ENCODE results near the gene RBPMS2.

The RBPMS2 gene

GRCh38 chr15:64717130-64717529, 58.3 kb downstream of the RBPMS2 start:
- DNase-seq = no peak

DNA sequence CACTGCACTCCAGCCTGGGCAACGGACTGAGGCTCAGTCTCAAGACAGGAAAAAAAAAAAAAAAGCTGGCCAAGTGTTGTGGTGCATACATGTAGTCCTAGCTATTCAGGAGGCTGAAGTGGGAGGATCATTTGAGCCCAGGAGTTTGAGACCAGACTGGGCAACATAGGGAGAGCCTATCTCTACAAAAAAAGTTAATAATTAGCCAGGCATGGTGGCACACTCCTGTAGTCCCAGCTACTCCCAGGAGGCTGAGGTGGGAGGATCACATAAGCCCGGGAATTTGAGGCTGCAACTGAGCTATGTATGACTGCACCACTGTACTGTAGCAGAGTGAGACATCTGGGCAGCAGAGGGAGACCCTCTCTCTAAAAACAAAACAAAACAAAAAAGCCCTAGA, 58.9 kb downstream of the RBPMS2 start:
- DNase-seq = no peak

GRCh38 chr15:64713592-64713991, 61.8 kb downstream of the RBPMS2 start:
- DNase-seq = no peak

GRCh38 chr15:64712353-64712752, 63.0 kb downstream of the RBPMS2 start:
- DNase-seq = no peak

DNA sequence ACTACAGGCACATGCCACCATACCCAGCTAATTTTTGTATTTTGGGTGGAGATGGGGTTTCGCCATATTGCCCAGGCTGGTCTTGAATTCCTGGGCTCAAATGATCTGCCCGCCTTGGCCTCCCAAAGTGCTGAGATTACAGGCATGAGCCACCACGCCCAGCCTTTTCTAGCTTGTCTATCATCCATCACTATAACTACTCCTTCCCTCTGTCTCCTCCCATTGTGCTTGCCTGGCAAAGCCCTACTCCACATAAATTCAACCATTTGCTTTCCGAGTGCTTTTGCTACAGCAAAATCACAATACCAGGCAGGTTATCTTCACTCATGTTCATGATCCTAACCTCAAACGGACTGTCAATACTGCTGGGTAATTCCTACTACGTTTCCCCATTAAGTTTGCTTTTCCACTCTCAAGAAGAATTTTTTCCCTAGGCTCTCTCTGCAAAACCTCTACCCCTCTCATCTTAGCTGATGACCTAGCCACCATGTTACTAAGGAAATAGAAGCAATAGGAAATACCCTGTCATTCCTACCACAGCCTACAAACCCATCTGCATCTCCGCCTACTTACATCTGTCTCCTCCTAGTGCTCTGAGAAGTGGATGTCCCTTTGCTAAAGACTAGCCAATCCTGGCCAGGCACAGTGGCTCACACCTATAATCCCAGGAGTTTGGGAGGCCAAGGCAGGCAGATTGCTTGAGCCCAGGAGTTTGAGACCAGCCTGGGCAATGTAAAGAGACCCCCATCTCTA, 64.5 kb downstream of the RBPMS2 start:
- DNase-seq = no peak

DNA sequence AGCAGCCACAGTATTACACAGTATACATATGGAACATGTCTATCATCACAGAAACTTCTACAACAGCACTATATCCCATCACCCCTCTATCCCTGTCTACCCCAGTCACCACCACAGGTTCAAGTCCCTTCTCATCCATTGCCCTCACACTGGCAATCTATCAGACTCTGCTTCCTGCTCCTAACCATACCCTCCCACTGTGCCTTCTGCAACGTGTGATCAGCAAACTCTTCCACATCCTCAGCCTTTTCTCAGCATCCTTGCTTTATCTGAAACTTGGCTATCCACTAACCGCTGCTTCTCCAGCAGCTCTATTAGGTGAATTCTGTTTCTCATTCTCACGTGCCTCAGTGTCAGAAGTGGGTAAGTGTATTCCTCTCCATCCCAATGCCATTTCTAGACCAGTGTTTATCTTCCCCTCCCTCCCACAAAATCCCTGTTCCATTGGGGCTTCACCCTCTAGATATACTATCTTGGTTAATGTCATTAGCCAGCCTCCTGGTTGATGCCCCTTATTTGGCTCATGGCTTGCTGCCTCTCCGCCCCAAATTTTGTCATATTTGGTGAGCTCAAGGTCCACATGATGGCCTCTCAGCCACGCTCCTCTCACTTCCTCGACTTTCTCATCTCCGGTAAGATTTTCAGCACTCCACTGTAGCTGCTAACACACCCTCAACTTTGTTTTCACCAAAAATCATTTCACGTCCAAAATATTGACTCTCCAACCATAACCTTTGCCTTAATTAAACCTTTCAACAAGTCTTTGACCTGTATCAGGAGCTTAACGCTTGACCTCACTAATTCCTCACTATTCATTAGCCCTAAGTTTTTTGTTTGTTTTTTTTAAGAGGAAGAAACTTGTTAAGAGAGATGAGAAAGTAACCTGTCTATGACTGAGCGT, 69.1 kb downstream of the RBPMS2 start:
- no peak for DNase-seq

DNA sequence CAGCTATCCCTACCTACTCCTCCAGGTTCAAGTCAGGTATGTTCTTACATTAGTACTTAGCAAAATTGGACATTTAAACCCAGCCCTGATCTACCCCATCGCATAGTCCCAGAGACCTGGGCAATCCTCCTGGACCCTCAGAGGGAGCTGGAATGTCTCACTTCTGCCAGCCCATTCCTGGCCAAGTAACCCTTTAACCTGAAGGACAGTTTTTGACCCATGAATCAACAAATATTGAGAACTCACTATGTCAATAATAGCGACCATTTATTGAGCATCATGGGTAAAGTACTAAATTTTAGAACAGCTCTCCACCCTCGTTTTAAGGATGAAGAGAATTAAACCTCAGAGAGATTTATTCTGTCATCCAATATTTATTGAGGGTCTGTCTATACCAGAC, 70.4 kb downstream of the RBPMS2 start:
- DNase-seq = no peak

- DNase-seq = no peak
Measured at GRCh38 chr15:64703632-64703959, 71.8 kb downstream of the RBPMS2 start.

- peak; percentile 99 for DNase-seq
Measured at GRCh38 chr15:64702816-64703631, 72.4 kb downstream of the RBPMS2 start.

GRCh38 chr15:64701482-64702184, 73.8 kb downstream of the RBPMS2 start:
- DNase-seq = no peak

DNA sequence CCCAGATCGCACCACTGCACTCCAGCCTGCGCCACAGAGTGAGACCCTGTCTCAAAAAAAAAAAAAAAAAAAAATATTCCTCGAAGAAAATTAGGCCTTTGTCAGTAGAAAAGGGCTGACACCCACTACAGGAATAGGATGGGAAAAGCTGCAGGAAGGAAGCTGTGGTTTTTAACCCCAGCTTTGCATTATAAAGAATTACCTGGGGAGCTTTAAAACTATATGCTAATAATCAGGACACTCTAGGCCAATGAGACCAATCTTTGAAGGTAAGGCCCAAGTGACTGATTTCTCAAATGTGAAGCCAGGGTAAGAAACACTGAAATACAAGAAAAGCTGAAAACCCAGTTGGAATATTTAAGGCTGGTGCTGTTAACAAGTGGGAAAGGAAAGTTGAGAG, 74.3 kb downstream of the RBPMS2 start:
- DNase-seq = no peak

GRCh38 chr15:64699751-64700388, 75.5 kb downstream of the RBPMS2 start:
- peak; percentile 87 for DNase-seq

GRCh38 chr15:64698823-64699222, 76.6 kb downstream of the RBPMS2 start:
- DNase-seq = no peak

- no peak for DNase-seq
Measured at GRCh38 chr15:64697911-64698369, 77.4 kb downstream of the RBPMS2 start.

- DNase-seq = no peak
Measured at GRCh38 chr15:64696481-64696880, 78.9 kb downstream of the RBPMS2 start.

GRCh38 chr15:64695561-64695992, 79.8 kb downstream of the RBPMS2 start:
- no peak for DNase-seq

DNA sequence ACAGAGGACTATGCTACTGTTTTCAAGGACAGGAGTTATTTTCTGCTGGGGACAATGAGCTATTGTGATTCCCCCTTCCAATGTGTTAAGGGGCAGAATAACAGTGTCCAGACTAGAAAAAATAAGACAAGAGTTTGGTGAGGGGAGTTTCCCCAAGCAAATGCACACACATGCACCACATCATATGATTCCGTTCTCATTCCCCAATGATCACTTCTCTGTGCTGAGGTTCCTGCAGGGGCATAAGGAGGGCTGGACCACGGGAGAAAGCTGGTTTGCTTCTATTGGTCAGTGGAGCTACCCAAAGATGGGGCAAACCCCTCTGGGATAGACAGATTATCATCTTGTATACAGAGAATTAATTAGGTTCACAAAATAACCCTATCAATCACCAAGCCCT, 80.6 kb downstream of the RBPMS2 start:
- no peak for DNase-seq

GRCh38 chr15:64693134-64693533, 82.3 kb downstream of the RBPMS2 start:
- DNase-seq = peak; percentile 62

GRCh38 chr15:64691896-64692565, 83.4 kb downstream of the RBPMS2 start:
- no peak for DNase-seq

- DNase-seq = no peak
Measured at GRCh38 chr15:64690578-64691296, 84.7 kb downstream of the RBPMS2 start.

- no peak for DNase-seq
Measured at GRCh38 chr15:64690008-64690407, 85.4 kb downstream of the RBPMS2 start.
